ENCODE data around the gene CDK18.

CDK18 gene

DNA sequence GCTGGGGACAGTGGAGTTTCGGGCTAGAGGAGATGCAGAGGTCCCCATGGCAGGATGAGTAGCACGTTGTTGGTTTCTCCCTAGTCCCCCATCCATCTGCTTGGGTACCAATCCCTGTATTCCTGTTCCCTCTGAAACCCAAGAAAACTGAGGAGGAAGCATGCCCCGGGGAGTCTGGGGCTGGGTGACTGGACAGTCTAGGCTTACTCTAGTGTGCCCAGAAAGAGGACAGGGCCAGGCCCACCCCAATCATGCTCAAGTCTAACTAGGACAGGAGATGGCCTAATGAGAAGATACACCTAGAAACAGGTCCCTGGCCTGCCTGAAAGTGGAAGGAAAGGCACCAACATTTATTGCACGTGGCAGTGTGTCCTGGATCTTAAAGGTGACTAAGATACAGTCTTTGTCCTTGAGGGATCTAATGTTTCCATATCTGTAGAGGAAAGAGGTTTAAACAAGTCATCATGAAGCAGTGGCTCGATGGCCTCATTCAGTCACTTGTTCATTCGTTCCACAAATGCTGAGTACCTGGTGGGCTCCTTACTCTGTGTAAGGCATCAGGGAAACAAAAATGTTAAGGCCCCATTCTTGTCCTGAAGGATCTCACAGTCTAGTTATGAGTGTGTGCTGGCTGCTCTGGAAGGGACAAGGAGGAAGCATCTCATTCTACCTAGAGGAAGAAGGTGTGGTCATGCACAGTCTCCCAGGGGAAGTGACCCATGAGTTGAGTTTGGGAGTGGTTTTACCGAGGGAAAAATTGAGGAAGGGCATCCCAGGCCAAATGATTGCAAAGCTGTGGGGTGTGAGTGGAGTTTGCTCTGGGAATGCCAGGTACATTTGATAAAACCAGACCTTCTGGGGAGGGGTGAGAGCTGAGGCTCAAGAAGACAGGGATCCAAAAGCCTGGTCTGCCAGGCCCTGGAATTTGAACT, 10.0 kb downstream of the CDK18 start:
- H3K27me3 ChIP-seq (ENCODE audit: low read depth, low read length) = peaks cover 7% of the 10 kb centered on the region
- peaks cover 18% of the 10 kb centered on the region for H3K4me1 ChIP-seq (ENCODE audit: low read length)
- H3K9ac ChIP-seq (ENCODE audit: low read length) = no peak overlapping the region
- TF ChIP-seq, protein P1, sequence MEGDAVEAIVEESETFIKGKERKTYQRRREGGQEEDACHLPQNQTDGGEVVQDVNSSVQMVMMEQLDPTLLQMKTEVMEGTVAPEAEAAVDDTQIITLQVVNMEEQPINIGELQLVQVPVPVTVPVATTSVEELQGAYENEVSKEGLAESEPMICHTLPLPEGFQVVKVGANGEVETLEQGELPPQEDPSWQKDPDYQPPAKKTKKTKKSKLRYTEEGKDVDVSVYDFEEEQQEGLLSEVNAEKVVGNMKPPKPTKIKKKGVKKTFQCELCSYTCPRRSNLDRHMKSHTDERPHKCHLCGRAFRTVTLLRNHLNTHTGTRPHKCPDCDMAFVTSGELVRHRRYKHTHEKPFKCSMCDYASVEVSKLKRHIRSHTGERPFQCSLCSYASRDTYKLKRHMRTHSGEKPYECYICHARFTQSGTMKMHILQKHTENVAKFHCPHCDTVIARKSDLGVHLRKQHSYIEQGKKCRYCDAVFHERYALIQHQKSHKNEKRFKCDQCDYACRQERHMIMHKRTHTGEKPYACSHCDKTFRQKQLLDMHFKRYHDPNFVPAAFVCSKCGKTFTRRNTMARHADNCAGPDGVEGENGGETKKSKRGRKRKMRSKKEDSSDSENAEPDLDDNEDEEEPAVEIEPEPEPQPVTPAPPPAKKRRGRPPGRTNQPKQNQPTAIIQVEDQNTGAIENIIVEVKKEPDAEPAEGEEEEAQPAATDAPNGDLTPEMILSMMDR (IDR thresholded peaks at IDR 0.05; ENCODE audit: low read depth, low read length) = no peak
- no peaks in the 10 kb centered on the region for H3K9me3 ChIP-seq (ENCODE audit: insufficient read depth, low read length)
- no peak overlapping the region for H3K4me2 ChIP-seq (ENCODE audit: low read length)
- no peaks in the 10 kb centered on the region for H3K36me3 ChIP-seq (replicated peaks; ENCODE audit: low read depth, low read length)
- H3K79me2 ChIP-seq (ENCODE audit: low read length) = no peaks in the 10 kb centered on the region
- H4K20me1 ChIP-seq (ENCODE audit: insufficient read depth, low read length) = no peaks in the 10 kb centered on the region
- no peak overlapping the region for H3K4me3 ChIP-seq (ENCODE audit: low read length)
- H2AFZ ChIP-seq (ENCODE audit: low read depth, low read length) = no peak overlapping the region
- no peak overlapping the region for H3K27ac ChIP-seq (ENCODE audit: low read length)

DNA sequence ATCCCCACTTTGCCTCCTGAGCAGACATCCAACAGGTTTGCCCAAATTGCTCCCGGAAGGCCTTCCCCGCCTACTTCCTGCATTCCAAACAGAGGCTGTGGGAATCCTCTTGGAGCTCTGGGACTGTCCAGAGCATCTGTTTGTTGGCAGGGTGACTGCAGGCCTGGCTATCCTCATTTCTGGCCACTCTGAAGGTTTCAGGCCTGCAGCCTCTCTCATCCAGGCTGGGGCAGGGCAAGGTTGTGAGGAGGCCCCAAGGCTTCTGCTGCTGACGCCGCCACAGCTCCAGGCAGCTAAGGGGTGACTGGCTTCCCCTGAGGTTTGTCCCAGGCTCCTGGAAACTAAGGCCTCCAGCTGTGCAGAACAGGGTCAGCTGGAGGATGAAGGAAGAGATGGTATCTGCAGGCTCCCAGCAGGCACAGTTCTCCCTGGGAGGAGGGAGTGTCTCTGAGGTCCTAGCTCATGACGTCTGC, 11.3 kb downstream of the CDK18 start:
- no peaks in the 10 kb centered on the region for H3K79me2 ChIP-seq (ENCODE audit: low read length)
- H3K36me3 ChIP-seq (replicated peaks; ENCODE audit: low read depth, low read length) = no peaks in the 10 kb centered on the region
- no peak overlapping the region for H2AFZ ChIP-seq (ENCODE audit: low read depth, low read length)
- no peak overlapping the region for H3K4me2 ChIP-seq (ENCODE audit: low read length)
- H3K4me3 ChIP-seq (ENCODE audit: low read length) = no peak overlapping the region
- no peak for TF ChIP-seq EZH2phosphoT487 (IDR thresholded peaks at IDR 0.05; ENCODE audit: low read depth)
- peaks cover 11% of the 10 kb centered on the region for H3K27me3 ChIP-seq (ENCODE audit: low read depth, low read length)
- H4K20me1 ChIP-seq (ENCODE audit: insufficient read depth, low read length) = no peaks in the 10 kb centered on the region
- no peak overlapping the region for H3K27ac ChIP-seq (ENCODE audit: low read length)
- no peak overlapping the region for H3K9ac ChIP-seq (ENCODE audit: low read length)
- no peaks in the 10 kb centered on the region for H3K9me3 ChIP-seq (ENCODE audit: insufficient read depth, low read length)
- peaks cover 9% of the 10 kb centered on the region for H3K4me1 ChIP-seq (ENCODE audit: low read length)

DNA sequence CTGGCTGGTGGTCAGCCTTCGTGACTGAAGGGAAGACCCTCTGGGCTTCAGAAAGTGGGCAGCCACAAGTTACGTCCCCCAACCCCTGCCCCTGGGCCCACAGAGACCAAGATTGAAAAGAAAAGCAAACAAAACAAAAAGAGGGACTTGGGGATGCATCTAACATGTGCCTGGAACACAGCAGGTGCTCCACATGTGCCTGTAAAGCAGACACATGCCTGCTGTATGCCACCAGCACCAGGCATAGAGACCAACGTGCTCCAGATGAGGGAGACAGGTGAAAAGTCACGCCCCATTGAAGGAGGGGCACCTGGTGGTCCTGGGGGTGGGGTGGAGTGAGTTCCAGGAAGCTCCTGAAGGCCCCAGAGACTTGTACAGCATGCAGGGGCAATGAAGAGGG, 11.9 kb downstream of the CDK18 start:
- H2AFZ ChIP-seq (ENCODE audit: low read depth, low read length) = no peak overlapping the region
- H3K36me3 ChIP-seq (replicated peaks; ENCODE audit: low read depth, low read length) = no peaks in the 10 kb centered on the region
- no peaks in the 10 kb centered on the region for H4K20me1 ChIP-seq (ENCODE audit: insufficient read depth, low read length)
- H3K79me2 ChIP-seq (ENCODE audit: low read length) = no peaks in the 10 kb centered on the region
- H3K9ac ChIP-seq (ENCODE audit: low read length) = no peak overlapping the region
- H3K27me3 ChIP-seq (ENCODE audit: low read depth, low read length) = peaks cover 11% of the 10 kb centered on the region
- H3K27ac ChIP-seq (ENCODE audit: low read length) = no peak overlapping the region
- H3K4me2 ChIP-seq (ENCODE audit: low read length) = no peak overlapping the region
- H3K9me3 ChIP-seq (ENCODE audit: insufficient read depth, low read length) = no peaks in the 10 kb centered on the region
- H3K4me3 ChIP-seq (ENCODE audit: low read length) = no peak overlapping the region
- TF ChIP-seq EZH2phosphoT487 (IDR thresholded peaks at IDR 0.05; ENCODE audit: low read depth) = no peak
- TF ChIP-seq, protein P1 (IDR thresholded peaks at IDR 0.05; ENCODE audit: low read depth, low read length) = no peak
- peaks cover 7% of the 10 kb centered on the region; the same call in 1 of the 2 replicates for H3K4me1 ChIP-seq (ENCODE audit: low read length)

DNA sequence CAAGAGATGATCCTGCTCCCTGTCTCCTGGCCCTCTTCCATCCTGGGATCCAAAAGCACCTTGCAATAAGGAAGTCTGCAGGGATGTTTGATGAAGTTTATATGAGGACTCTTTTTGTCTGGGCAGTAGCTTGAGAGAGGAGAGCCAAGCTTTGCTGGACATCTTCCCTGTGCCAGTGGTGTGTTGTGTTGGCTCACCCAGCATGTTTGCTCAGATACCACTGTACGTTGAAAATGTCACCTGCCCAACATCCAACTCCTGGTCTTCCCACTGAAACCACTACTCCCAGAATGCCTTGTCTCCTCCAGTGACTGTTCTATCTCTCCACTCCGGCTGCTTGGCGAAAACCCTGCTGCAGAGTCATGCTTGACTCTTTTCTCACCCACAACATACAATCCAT, 12.8 kb downstream of the CDK18 start:
- peaks cover 2% of the 10 kb centered on the region; the same call in 1 of the 2 replicates for H3K4me1 ChIP-seq (ENCODE audit: low read length)
- TF ChIP-seq, protein P1 (IDR thresholded peaks at IDR 0.05; ENCODE audit: low read depth, low read length) = no peak
- no peak for TF ChIP-seq EZH2phosphoT487 (IDR thresholded peaks at IDR 0.05; ENCODE audit: low read depth)

More for the DNA sequence above, 12.8 kb downstream of the CDK18 start:
- Histone ChIP-seq H2AFZ (ENCODE audit: low read depth, low read length) (no peak overlapping the region), H4K20me1 (ENCODE audit: insufficient read depth, low read length) (no peaks in the 10 kb centered on the region), H3K27me3 (ENCODE audit: low read depth, low read length) (peaks cover 11% of the 10 kb centered on the region), H3K27ac (ENCODE audit: low read length) (no peak overlapping the region), H3K36me3 (replicated peaks; ENCODE audit: low read depth, low read length) (no peaks in the 10 kb centered on the region), H3K9me3 (ENCODE audit: insufficient read depth, low read length) (no peaks in the 10 kb centered on the region), H3K79me2 (ENCODE audit: low read length) (no peaks in the 10 kb centered on the region), H3K4me3 (ENCODE audit: low read length) (no peak overlapping the region), H3K9ac (ENCODE audit: low read length) (no peak overlapping the region), H3K4me2 (ENCODE audit: low read length) (no peak overlapping the region)

All from OCI-LY3 (cell line).